Lower leg skin (tissue), 3 donors: ENCODE results near the gene G6PC1.

ENCODE experiments used
- POLR2A ChIP-seq, 2 donors: fragments of 450-650 bp; IDR thresholded peaks; one replicate each; pipeline ENCODE4 v1.6.1; 2016 to 2017; ENCODE audit warnings: antibody characterized with exemption in 2 of 2, mild to moderate bottlenecking in 1 of 2, moderate library complexity in 1 of 2
- TF ChIP-seq, protein P1 (sequence below), 3 donors: fragments of 450-650 bp; IDR thresholded peaks; one replicate each; pipeline ENCODE4 v1.5.1; 2016; ENCODE audit warnings: antibody characterized with exemption in 3 of 3, mild to moderate bottlenecking in 3 of 3, moderate library complexity in 2 of 3

GRCh38 chr17:42908872-42909700, 8.5 kb downstream of the G6PC1 start:
- TF ChIP-seq, protein P1, sequence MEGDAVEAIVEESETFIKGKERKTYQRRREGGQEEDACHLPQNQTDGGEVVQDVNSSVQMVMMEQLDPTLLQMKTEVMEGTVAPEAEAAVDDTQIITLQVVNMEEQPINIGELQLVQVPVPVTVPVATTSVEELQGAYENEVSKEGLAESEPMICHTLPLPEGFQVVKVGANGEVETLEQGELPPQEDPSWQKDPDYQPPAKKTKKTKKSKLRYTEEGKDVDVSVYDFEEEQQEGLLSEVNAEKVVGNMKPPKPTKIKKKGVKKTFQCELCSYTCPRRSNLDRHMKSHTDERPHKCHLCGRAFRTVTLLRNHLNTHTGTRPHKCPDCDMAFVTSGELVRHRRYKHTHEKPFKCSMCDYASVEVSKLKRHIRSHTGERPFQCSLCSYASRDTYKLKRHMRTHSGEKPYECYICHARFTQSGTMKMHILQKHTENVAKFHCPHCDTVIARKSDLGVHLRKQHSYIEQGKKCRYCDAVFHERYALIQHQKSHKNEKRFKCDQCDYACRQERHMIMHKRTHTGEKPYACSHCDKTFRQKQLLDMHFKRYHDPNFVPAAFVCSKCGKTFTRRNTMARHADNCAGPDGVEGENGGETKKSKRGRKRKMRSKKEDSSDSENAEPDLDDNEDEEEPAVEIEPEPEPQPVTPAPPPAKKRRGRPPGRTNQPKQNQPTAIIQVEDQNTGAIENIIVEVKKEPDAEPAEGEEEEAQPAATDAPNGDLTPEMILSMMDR (IDR thresholded peaks at IDR 0.05), result no peak
- TF ChIP-seq POLR2A (IDR thresholded peaks at IDR 0.05), result no peak
